AG10803 (cell line): ENCODE measurements around the gene CARS2.

Experiments used
- DNase-seq: peaks from one replicate; pipeline ENCODE4 v3.0.0; 2010; ENCODE audit warnings: low read depth
- H3K4me3 ChIP-seq: 2 replicates; pipeline ENCODE4 v1.5.1; 2011; ENCODE audit warnings: mild to moderate bottlenecking, low read length, control low read depth
- CTCF ChIP-seq: conservative IDR thresholded peaks from 2 replicates; pipeline ENCODE4 v1.5.1; 2011; ENCODE audit warnings: mild to moderate bottlenecking, low read length, control low read depth, inconsistent platforms

Gene CARS2

GRCh38 chr13:110715395-110716246 is 9.7 kb upstream of the CARS2 start:
- H3K4me3 ChIP-seq: peak overlapping the region; percentile 90
- peak; percentile 27 for TF ChIP-seq CTCF
- peak; percentile 100 for DNase-seq

DNA sequence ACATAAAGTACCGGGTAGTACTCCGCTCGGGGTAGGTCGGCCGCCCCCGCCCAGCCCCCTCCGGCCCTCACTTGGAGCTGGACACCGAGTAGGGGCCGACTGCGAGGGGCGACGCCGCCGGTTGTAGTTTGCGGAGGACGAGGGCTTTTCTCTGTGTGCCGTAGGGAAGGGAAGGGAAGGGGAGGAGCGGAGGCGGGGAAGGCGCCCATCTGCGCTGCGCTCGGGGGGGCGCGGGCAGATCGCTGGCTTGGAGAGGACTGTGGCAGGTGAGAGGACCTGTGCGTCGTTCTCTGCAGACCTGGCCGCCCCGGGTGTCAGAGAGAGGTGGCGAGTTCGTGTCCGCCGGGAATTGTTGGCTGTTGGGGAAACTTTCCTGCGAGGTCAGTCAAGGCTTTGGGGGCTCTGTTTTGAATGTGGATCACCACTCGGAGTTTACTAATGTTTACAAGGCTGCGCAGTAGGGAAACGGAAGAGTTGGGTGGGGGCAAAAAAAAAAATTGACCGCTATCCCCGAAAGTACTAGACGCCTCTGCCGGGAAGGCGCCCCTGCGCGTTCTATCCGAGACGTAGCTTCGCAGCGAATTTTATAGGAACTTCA is 9.0 kb upstream of the CARS2 start:
- H3K4me3 ChIP-seq: peak overlapping the region; percentile 90
- DNase-seq: no peak
- TF ChIP-seq CTCF: no peak; the same call in 1 of the 2 replicates

- TF ChIP-seq CTCF: peak; percentile 7; the same call in 1 of the 2 replicates
- DNase-seq: no peak
- H3K4me3 ChIP-seq: peak overlapping the region; percentile 90
Observed at GRCh38 chr13:110713981-110714796, 8.3 kb upstream of the CARS2 start.

DNA sequence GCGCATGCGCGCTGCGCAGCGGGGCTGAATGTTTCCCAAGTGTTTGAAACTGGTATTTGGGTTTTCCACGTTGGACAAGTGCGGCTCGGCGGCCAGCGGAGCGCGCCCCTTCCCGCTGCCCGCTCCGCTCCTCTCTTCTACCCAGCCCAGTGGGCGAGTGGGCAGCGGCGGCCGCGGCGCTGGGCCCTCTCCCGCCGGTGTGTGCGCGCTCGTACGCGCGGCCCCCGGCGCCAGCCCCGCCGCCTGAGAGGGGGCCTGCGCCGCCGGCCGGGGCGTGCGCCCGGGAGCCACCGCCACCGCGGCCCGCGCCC is 7.7 kb upstream of the CARS2 start, which contains the start of gene ING1:
TSS of gene ING1 (plus strand) at position 59 of the 311 bp plus-strand sequence. CDS start 450 bp downstream, outside the sequence.
- H3K4me3 ChIP-seq: peak within 1 kb of the TSS; percentile 96
- no peak for TF ChIP-seq CTCF
- no peak for DNase-seq

DNA sequence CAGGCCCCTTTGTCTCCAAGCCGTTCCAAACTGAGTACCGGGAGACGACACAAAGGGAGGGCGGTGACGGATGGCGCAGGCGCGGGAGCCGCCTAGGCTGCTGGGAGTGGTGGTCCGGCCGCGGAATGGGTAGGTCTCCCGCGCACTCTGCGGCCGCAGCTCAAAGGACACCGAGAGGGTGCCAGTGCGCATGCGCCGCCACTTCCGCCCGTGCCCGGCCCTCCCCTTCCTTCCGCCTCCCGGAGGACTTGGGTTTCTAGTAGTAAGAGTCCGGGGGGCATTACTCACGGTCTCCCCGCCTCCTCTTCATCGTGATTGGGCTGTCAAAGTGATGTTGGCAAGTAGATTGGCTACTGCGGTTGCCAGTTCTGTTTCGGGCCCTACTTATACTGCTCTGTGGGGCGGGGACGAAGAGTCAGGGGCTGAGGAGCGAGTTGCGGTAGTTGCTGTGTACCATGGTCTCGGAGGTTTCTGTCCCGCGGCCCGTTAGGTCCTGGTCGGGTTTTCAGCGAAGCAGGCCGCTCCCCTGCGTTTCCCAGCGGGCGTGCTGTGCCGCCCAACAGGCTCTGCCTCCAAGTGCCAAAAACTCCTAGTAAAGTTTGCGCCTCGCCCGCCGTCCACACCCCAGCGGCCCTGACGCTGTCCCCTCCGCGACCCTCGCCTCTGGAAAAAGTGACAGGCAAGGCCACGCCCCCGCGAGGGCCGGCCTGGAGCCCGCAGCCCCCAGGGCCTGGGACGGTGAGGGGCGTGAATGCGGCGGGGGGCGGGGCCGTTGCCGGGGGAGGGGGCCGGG is 7.1 kb upstream of the CARS2 start:
- no peak for TF ChIP-seq CTCF
- peak; percentile 100 for DNase-seq
- H3K4me3 ChIP-seq: peak overlapping the region; percentile 96

DNA sequence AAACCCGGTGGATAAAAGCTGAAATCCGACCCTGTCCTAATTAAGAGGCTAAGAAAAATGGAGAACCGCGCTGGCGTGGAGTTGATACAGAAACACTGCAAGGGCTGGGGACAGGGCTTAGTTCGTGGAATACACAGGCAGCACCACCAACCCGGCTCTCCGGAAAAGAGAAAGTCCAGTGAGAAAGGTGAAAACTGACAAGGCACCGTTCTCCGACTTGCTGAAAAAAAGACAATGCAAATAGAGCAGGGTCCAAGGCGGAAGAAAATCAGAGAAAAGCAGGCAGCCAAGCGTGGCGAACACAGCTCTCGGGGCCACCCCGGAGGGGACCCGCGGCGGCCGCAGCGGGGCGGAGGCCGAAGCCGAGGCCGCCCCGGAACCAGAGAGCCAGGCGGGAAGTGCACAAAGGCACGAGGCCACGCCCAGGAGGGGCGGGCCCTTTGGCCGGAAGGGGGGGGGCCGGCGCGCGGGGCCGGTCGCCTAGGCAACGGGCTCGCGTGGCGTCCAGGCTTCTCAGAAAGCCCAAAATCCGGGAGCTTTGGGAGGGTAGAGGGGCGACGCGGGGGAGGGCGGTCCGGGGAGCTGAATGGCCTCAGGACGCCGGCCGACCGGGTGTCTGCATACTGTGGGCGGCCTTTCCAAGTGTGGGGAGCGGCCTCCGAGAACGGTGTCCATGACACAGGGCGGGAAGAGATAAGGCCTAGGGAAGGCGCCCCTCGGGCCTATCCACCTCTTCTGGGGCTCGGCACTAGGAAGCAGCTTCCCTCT is 6.3 kb upstream of the CARS2 start:
- peak; percentile 80 for DNase-seq
- TF ChIP-seq CTCF: no peak
- H3K4me3 ChIP-seq: peak overlapping the region; percentile 96
